ENCODE data around the gene ERICH6B.

Gene ERICH6B

DNA sequence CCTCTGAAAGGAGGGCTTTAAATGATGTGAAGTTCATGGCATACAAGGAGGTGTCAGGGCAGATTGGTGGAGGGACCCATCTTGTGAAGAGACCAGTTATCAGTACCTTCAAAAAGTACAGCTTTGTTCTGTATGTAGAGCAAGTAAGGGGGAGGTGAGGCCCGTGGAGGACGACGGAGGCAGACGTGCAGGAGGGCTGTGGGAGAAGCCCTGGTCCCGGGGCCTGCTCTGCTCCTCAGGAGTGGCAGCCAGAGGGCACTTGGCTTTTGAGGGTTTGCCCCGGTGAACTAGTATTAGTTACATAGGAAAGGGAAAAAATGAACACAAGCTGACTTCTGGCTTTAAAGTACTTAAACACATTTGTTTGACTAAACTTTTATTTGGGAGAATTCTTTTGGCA, 108.7 kb downstream of the ERICH6B start:
- Histone ChIP-seq H3F3A (ENCODE audit: insufficient read depth) (no peaks in the 10 kb centered on the region), H3K9me2 (replicated peaks; ENCODE audit: insufficient read depth, low read length) (no peaks in the 10 kb centered on the region), H2AFZ (ENCODE audit: low read depth, low read length, severe bottlenecking) (no peak overlapping the region), H4K20me1 (ENCODE audit: low read depth, low read length) (no peaks in the 10 kb centered on the region), H3K79me2 (ENCODE audit: insufficient read depth, low read length) (no peaks in the 10 kb centered on the region), H3K9me3 (ENCODE audit: insufficient read depth, low read length) (no peaks in the 10 kb centered on the region), H3K36me3 (ENCODE audit: low read length) (peaks cover 10% of the 10 kb centered on the region; the same call in 1 of the 2 replicates), H3K4me3 (ENCODE audit: insufficient read depth, low read length, poor library complexity, severe bottlenecking) (no peak overlapping the region), H3K4me2 (ENCODE audit: low read depth, low read length, poor library complexity, severe bottlenecking) (no peak overlapping the region), H3K27me3 (ENCODE audit: low read length) (no peaks in the 10 kb centered on the region), H3K9ac (ENCODE audit: low read length) (no peak overlapping the region), H3K27ac (ENCODE audit: low read depth, low read length) (no peak overlapping the region)
- TF ChIP-seq, protein P1, sequence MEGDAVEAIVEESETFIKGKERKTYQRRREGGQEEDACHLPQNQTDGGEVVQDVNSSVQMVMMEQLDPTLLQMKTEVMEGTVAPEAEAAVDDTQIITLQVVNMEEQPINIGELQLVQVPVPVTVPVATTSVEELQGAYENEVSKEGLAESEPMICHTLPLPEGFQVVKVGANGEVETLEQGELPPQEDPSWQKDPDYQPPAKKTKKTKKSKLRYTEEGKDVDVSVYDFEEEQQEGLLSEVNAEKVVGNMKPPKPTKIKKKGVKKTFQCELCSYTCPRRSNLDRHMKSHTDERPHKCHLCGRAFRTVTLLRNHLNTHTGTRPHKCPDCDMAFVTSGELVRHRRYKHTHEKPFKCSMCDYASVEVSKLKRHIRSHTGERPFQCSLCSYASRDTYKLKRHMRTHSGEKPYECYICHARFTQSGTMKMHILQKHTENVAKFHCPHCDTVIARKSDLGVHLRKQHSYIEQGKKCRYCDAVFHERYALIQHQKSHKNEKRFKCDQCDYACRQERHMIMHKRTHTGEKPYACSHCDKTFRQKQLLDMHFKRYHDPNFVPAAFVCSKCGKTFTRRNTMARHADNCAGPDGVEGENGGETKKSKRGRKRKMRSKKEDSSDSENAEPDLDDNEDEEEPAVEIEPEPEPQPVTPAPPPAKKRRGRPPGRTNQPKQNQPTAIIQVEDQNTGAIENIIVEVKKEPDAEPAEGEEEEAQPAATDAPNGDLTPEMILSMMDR (IDR thresholded peaks at IDR 0.05; ENCODE audit: insufficient read depth, low read length, poor library complexity, severe bottlenecking): no peak
- TF ChIP-seq EZH2phosphoT487 (conservative IDR thresholded peaks at IDR 0.05; ENCODE audit: low read length): no peak

DNA sequence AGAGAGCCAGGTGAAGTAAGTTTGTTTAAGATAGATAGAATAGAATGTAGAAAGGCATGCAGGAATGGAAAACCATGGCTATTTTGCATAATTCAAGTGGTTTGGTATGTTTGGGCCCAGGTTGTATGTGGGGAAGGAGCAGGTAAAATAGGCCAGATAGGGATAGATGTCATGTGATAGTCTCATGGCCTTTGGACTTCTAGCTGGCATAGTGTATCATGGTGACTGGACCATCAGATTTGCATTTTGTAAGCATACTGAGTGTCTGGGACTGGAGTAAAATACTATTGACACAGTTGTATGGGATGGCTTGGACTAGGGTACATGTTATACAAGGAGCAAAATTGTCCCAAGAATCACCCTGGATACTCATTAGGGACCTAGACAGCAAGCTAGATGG, 111.9 kb downstream of the ERICH6B start:
- H3K36me3 ChIP-seq (ENCODE audit: low read length): peaks cover 14% of the 10 kb centered on the region; the same call in 1 of the 2 replicates
- no peaks in the 10 kb centered on the region for H3K9me3 ChIP-seq (ENCODE audit: insufficient read depth, low read length)
- H2AFZ ChIP-seq (ENCODE audit: low read depth, low read length, severe bottlenecking): no peak overlapping the region

DNA sequence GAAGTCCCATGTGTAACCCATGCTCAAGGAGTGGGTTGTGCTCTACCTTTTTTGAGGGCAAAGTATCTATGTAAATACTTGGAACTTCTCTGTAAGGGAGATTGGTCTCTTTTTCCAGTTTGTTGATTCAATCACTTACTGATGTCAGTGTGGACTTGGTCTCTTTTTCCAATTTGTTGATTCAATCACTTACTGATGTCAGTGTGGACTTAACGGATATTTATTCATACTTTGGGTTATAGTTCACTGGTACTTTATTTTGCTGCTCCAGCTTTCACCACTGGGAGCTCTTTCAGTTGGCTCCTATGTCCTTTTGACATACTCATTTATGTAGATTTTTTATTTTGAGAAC, 114.4 kb downstream of the ERICH6B start:
- Histone ChIP-seq H2AFZ (ENCODE audit: low read depth, low read length, severe bottlenecking) (no peak overlapping the region), H3K27ac (ENCODE audit: low read depth, low read length) (no peak overlapping the region), H4K20me1 (ENCODE audit: low read depth, low read length) (no peaks in the 10 kb centered on the region), H3K9ac (ENCODE audit: low read length) (no peak overlapping the region), H3F3A (ENCODE audit: insufficient read depth) (no peaks in the 10 kb centered on the region), H3K79me2 (ENCODE audit: insufficient read depth, low read length) (no peaks in the 10 kb centered on the region), H3K36me3 (ENCODE audit: low read length) (peaks cover 24% of the 10 kb centered on the region), H3K9me2 (replicated peaks; ENCODE audit: insufficient read depth, low read length) (no peaks in the 10 kb centered on the region), H3K9me3 (ENCODE audit: insufficient read depth, low read length) (no peaks in the 10 kb centered on the region), H3K27me3 (ENCODE audit: low read length) (no peaks in the 10 kb centered on the region), H3K4me2 (ENCODE audit: low read depth, low read length, poor library complexity, severe bottlenecking) (no peak overlapping the region), H3K4me3 (ENCODE audit: insufficient read depth, low read length, poor library complexity, severe bottlenecking) (no peak overlapping the region)
- TF ChIP-seq, protein P1 (IDR thresholded peaks at IDR 0.05; ENCODE audit: insufficient read depth, low read length, poor library complexity, severe bottlenecking): no peak

More for the DNA sequence above, 111.9 kb downstream of the ERICH6B start:
- Histone ChIP-seq H3K4me3 (ENCODE audit: insufficient read depth, low read length, poor library complexity, severe bottlenecking) (no peak overlapping the region), H3K4me2 (ENCODE audit: low read depth, low read length, poor library complexity, severe bottlenecking) (no peak overlapping the region), H3F3A (ENCODE audit: insufficient read depth) (no peaks in the 10 kb centered on the region), H3K79me2 (ENCODE audit: insufficient read depth, low read length) (no peaks in the 10 kb centered on the region), H3K9ac (ENCODE audit: low read length) (no peak overlapping the region), H3K9me2 (replicated peaks; ENCODE audit: insufficient read depth, low read length) (no peaks in the 10 kb centered on the region), H3K27ac (ENCODE audit: low read depth, low read length) (no peak overlapping the region), H3K27me3 (ENCODE audit: low read length) (no peaks in the 10 kb centered on the region), H4K20me1 (ENCODE audit: low read depth, low read length) (no peaks in the 10 kb centered on the region)
- no peak for TF ChIP-seq EZH2phosphoT487 (conservative IDR thresholded peaks at IDR 0.05; ENCODE audit: low read length)
- TF ChIP-seq, protein P1 (IDR thresholded peaks at IDR 0.05; ENCODE audit: insufficient read depth, low read length, poor library complexity, severe bottlenecking): no peak

Data from SU-DHL-6 (cell line).